GM23248 (cell line): ENCODE data around the gene UBE2QL1.

Source experiments
- EZH2 ChIP-seq: fragments of 200-600 bp; sonication (generic); IDR thresholded peaks from 2 replicates; pipeline ENCODE4 v1.6.1; 2018; ENCODE audit warnings: antibody characterized with exemption, mild to moderate bottlenecking; ENCODE audit not compliant: insufficient read depth, poor library complexity, severe bottlenecking
- EZH2phosphoT487 ChIP-seq: fragments of 200-600 bp; sonication (generic); IDR thresholded peaks from 2 replicates; pipeline ENCODE4 v1.6.1; 2018; ENCODE audit warnings: antibody characterized with exemption, moderate library complexity, mild to moderate bottlenecking, low read depth; ENCODE audit not compliant: insufficient read depth

GRCh38 chr5:6540111-6540827 is 91.6 kb downstream of the UBE2QL1 start:
- TF ChIP-seq EZH2phosphoT487: no peak
- no peak for TF ChIP-seq EZH2
